Measurements from ENCODE around the gene DENND1A. TPM values are rescaled to one million over a fixed set of nuclear protein-coding genes. Genes with fewer than 3 reads are reported as not detected.

DENND1A gene
- total RNA-seq, 1 experiment from 2014 or later, result 13.0 TPM

DNA sequence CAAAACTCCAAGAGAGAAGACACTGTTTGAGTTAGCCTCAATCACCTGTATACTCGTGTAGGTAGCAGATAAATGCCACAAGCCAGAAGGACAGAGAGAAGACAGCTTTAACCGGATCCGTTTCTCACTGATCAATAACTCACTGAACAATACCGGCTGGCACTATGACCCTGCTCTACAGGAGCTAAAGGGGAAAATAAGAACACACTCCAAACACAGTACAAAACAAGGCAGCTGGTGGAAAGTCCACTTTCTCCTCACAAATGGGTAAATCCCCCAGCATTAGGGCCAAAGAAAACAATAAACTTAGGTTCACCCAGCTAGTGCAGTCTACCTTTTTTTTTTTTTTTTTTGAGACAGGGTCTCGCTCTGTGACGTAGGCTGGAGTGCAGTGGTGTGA lies 404.5 kb downstream of the DENND1A start:
- no peak overlapping the region for H3K27ac Mint-ChIP-seq (ENCODE audit: unreplicated experiment)
- DNase-seq, result no peak
- intact Hi-C loops (cut with micrococcal nuclease; ENCODE audit: unreplicated experiment), result no loop called here
- peaks cover 5% of the 10 kb centered on the region for H3K9me3 Mint-ChIP-seq (ENCODE audit: low read depth, unreplicated experiment)
- CTCF ChIA-PET, result no interaction called here
- no peak overlapping the region for H3K4me3 Mint-ChIP-seq (ENCODE audit: low read depth, unreplicated experiment)
- no peaks in the 10 kb centered on the region for H3K27me3 Mint-ChIP-seq (ENCODE audit: unreplicated experiment)
- no TSS peak for BruUV-seq (replicated peaks)
- no peaks in the 10 kb centered on the region for H3K36me3 Mint-ChIP-seq (ENCODE audit: insufficient read depth, unreplicated experiment)
- TF ChIP-seq, protein P1, sequence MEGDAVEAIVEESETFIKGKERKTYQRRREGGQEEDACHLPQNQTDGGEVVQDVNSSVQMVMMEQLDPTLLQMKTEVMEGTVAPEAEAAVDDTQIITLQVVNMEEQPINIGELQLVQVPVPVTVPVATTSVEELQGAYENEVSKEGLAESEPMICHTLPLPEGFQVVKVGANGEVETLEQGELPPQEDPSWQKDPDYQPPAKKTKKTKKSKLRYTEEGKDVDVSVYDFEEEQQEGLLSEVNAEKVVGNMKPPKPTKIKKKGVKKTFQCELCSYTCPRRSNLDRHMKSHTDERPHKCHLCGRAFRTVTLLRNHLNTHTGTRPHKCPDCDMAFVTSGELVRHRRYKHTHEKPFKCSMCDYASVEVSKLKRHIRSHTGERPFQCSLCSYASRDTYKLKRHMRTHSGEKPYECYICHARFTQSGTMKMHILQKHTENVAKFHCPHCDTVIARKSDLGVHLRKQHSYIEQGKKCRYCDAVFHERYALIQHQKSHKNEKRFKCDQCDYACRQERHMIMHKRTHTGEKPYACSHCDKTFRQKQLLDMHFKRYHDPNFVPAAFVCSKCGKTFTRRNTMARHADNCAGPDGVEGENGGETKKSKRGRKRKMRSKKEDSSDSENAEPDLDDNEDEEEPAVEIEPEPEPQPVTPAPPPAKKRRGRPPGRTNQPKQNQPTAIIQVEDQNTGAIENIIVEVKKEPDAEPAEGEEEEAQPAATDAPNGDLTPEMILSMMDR (IDR thresholded peaks at IDR 0.05; ENCODE audit: unreplicated experiment), result no peak
- no peaks in the 10 kb centered on the region for H3K4me1 Mint-ChIP-seq (ENCODE audit: low read depth, unreplicated experiment)

- intact Hi-C loops (cut with micrococcal nuclease; ENCODE audit: unreplicated experiment), result no loop called here
- no peaks in the 10 kb centered on the region for H3K27me3 Mint-ChIP-seq (ENCODE audit: unreplicated experiment)
- no peaks in the 10 kb centered on the region for H3K36me3 Mint-ChIP-seq (ENCODE audit: insufficient read depth, unreplicated experiment)
- H3K4me3 Mint-ChIP-seq (ENCODE audit: low read depth, unreplicated experiment), result no peak overlapping the region
- TF ChIP-seq, protein P1 (IDR thresholded peaks at IDR 0.05; ENCODE audit: unreplicated experiment), result no peak
- no peak for DNase-seq
- BruUV-seq (replicated peaks), result no TSS peak
- H3K4me1 Mint-ChIP-seq (ENCODE audit: low read depth, unreplicated experiment), result no peaks in the 10 kb centered on the region
- H3K27ac Mint-ChIP-seq (ENCODE audit: unreplicated experiment), result no peak overlapping the region
- CTCF ChIA-PET, result no interaction called here
- peaks cover 2% of the 10 kb centered on the region for H3K9me3 Mint-ChIP-seq (ENCODE audit: low read depth, unreplicated experiment)
Observed at GRCh38 chr9:123524866-123525265, 405.1 kb downstream of the DENND1A start.

DNA sequence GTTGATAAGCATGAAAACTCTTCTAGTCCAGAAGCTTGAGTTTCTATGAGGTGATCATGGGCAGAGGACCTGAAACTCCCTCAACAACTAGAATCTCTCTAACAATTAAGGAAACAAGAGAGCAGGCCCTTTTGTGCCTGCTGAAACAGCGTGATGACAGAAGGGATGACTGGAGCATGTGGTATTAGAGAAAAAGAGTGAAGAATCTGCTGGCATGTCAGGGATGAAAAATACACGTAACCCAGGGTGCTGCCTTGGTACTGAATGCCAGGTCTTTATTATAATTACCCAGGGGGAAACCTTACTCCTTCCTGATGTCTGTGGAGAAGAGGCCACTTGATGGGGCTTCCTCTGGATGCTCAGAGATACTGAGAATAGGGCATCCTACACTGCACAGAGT lies 406.1 kb downstream of the DENND1A start:
- H3K4me1 Mint-ChIP-seq (ENCODE audit: low read depth, unreplicated experiment), result no peaks in the 10 kb centered on the region
- CTCF ChIA-PET, result no interaction called here
- DNase-seq, result no peak
- intact Hi-C loops (cut with micrococcal nuclease; ENCODE audit: unreplicated experiment), result no loop called here
- BruUV-seq (replicated peaks), result no TSS peak
- H3K36me3 Mint-ChIP-seq (ENCODE audit: insufficient read depth, unreplicated experiment), result no peaks in the 10 kb centered on the region
- no peak overlapping the region for H3K4me3 Mint-ChIP-seq (ENCODE audit: low read depth, unreplicated experiment)
- H3K27me3 Mint-ChIP-seq (ENCODE audit: unreplicated experiment), result no peaks in the 10 kb centered on the region
- H3K9me3 Mint-ChIP-seq (ENCODE audit: low read depth, unreplicated experiment), result no peaks in the 10 kb centered on the region
- TF ChIP-seq, protein P1 (IDR thresholded peaks at IDR 0.05; ENCODE audit: unreplicated experiment), result no peak
- no peak overlapping the region for H3K27ac Mint-ChIP-seq (ENCODE audit: unreplicated experiment)

DNA sequence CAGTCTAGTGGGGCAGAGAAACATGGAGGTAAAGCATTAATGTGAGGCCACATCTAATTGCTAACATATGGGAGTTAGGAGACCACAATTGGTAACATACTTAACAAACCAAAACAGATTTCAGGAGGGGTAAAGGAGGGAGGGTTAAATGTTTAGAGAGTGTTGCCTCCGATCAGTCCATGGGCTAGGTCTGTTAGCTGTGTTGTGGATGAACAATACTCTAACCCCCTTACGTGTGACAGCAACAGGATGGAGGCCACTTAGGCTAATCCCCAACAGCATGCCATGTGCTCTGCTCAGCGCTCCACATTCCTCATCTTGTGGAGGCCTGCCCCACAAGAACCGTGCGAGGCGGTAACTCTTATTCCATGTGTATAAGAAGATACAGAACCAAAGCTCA lies 406.9 kb downstream of the DENND1A start:
- intact Hi-C loops (cut with micrococcal nuclease; ENCODE audit: unreplicated experiment), result no loop called here
- no peaks in the 10 kb centered on the region for H3K36me3 Mint-ChIP-seq (ENCODE audit: insufficient read depth, unreplicated experiment)
- CTCF ChIA-PET, result no interaction called here

More for the DNA sequence above, 406.9 kb downstream of the DENND1A start:
- TF ChIP-seq, protein P1 (IDR thresholded peaks at IDR 0.05; ENCODE audit: unreplicated experiment), result no peak
- no peak for DNase-seq
- no peak overlapping the region for H3K27ac Mint-ChIP-seq (ENCODE audit: unreplicated experiment)
- no peaks in the 10 kb centered on the region for H3K9me3 Mint-ChIP-seq (ENCODE audit: low read depth, unreplicated experiment)
- H3K27me3 Mint-ChIP-seq (ENCODE audit: unreplicated experiment), result no peaks in the 10 kb centered on the region
- BruUV-seq (replicated peaks), result no TSS peak
- no peak overlapping the region for H3K4me3 Mint-ChIP-seq (ENCODE audit: low read depth, unreplicated experiment)
- H3K4me1 Mint-ChIP-seq (ENCODE audit: low read depth, unreplicated experiment), result no peaks in the 10 kb centered on the region

Data from Calu3 (cell line).